Glomerular visceral epithelial cell (primary cell): ENCODE data around the gene ADORA2B.

ENCODE experiments used
- DNase-seq: peaks from one replicate; pipeline ENCODE4 v3.0.0-alpha.2; 2016; ENCODE audit errors: extremely low spot score

The ADORA2B gene

DNA sequence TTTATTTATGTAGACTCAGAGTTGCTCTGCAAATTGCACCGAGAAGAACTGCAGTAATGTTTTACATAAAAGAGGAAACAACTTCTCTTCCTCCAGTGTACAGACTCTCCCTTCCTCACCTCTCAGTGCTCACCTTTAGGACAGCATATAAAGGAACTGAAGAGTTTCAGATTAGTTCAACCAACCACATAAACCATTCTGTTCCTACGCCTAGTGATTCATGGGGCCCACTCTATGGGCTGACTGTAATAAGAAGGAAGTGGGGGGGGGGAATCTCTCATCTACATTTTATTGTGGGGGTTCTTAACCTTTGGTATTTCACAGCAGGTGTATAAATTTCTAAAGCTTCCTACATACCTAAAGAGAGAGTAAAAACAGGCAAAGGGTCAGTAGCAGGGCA lies 36.3 kb downstream of the ADORA2B start:
- DNase-seq = no peak

DNA sequence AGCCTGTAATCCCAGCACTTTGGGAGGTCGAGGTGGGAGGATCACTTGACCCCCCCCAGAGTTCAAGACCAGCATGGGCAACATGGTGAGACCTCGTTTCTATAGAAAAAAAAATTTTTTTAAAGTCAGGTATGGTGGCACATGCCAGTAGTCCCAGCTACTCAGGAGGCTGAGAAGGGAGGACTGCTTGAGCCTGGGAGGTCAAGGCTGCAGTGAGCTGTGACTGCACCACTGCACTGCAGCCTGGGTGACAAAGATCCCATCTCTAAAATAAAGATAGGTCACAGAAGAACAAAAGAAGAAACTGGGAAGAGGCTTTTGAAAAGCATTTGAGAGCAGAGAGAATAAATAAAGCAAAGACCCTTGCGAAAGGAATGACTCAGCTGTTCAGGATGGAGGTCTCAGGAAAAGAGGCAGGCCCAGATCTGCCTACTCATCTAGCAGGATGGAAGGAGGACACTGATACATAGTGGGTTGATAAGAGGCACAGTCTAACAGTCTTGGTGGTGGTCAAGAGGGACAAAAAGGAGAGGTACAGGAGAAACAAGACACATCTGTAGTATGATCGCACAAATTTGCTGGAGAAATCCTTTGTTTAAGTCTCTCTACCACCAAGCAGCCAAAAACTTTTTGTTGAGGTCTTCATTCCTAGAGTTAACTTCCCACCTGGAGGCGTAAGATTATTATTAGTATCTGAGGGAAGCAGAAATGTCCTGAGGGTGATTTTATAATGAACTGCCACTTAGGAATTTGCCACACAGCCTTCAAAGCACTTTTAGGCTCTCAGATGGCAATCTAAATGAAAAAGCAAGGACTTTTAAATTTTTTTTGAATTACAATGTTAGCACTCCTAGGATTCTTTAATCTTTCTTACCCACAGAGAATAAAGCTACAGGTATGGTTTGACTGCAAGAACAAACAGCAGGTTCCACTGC lies 37.0 kb downstream of the ADORA2B start:
- DNase-seq = no peak

DNA sequence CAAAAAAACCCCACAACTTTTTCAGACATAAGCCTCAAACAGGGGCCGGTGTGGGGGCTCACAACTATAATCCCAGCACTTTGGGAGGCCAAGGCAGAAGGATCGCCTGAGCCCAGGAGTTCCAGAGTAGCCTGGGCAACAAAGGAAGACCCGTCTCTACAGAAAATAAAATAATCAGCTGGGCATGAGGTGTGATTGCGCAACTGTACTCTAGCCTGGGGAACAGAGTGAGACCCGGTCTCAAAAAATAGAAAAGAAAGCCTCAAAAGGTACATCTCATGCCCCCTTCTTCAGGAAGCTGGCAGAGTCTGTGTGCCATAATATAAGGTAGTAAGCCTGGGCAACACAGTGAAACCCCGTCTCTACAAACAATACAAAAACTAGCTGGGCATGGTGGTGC lies 51.4 kb downstream of the ADORA2B start:
- no peak for DNase-seq

GRCh38 chr17:15998031-15998562 lies 53.2 kb downstream of the ADORA2B start:
- DNase-seq = no peak

- peak; percentile 94 for DNase-seq
Observed at GRCh38 chr17:15999141-15999973, 54.4 kb downstream of the ADORA2B start, which contains the start of the genes TTC19 and ZSWIM7. Gene TTC19, plus strand, starts transcription at chr17:15999824. Its CDS starts 25 bp downstream, at chr17:15999849. Gene ZSWIM7, minus strand, starts transcription at chr17:15999704. Its CDS starts 110 bp downstream, at chr17:15999594.

DNA sequence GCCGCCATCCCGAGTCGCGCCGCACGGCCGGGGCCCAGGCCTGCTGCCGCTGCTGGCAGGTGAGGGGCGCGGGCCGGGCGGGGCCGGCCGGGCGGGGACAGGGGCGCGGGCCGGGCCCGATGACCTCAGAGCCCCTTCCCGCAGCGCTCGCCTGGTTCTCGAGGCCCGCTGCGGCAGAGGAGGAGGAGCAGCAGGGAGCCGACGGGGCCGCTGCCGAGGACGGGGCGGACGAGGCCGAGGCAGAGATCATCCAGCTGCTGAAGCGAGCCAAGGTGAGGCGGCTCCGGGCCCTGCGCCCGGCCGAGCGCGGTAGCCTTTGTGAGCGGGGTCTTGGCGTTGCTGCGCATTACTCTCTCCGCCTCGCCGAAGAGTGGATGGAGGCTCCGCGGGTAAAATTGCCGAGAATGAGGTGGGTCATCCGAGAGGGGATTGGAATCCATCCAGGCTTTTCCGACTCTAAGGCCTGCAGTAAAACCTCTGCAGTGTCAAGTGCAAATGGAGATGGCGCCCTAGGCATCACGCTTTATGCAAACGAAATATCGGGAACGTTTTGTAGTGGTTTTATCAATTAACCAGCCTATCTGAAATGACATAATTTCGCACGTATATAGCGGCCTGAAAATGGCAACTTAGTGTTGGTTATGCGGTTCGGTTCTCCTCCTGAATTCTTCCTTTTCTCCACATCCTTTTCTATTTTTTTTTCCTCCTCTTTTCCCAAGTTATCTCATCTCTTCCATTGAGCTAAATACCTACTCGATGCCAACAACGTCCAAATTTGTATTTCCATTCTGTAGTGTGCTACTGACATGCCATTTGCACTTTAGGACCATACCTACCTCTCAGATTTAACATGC lies 55.3 kb downstream of the ADORA2B start:
- peak; percentile 56 for DNase-seq

GRCh38 chr17:16001226-16001897 lies 56.4 kb downstream of the ADORA2B start:
- DNase-seq = no peak

DNA sequence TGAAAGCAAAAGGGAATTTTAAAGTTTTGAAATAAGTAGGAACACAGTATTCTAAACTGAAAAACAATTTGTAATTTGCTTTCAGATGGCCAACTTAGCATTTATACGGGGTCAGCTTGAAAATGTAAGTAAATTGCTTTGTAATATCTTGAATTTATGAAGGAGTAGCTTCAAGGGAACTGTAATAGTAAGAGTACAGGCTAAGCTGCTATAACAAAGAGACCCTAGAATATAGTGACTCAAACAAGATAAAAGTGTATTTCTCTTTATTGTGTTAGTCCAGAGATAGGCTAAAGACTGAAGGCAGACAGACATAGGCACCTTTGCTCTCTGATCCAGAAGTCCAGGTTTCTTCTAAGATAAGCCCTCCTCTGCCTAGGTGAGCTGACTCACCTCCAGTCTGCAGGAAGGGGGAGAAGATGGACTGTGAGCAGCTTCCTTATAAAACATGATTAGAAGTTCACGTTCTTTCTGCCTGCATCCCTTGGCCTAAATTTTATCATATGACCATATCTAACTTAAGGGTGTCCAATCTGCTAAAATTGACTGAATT lies 57.9 kb downstream of the ADORA2B start:
- DNase-seq = no peak

- no peak for DNase-seq
Observed at GRCh38 chr17:16003841-16004240, 58.9 kb downstream of the ADORA2B start.

- DNase-seq = no peak
Observed at GRCh38 chr17:16005636-16006035, 60.7 kb downstream of the ADORA2B start.

GRCh38 chr17:16007439-16007838 lies 62.5 kb downstream of the ADORA2B start:
- no peak for DNase-seq

- peak; percentile 71 for DNase-seq
Observed at GRCh38 chr17:16013943-16014407, 69.0 kb downstream of the ADORA2B start.

- no peak for DNase-seq
Observed at GRCh38 chr17:16019347-16019746, 74.4 kb downstream of the ADORA2B start.

DNA sequence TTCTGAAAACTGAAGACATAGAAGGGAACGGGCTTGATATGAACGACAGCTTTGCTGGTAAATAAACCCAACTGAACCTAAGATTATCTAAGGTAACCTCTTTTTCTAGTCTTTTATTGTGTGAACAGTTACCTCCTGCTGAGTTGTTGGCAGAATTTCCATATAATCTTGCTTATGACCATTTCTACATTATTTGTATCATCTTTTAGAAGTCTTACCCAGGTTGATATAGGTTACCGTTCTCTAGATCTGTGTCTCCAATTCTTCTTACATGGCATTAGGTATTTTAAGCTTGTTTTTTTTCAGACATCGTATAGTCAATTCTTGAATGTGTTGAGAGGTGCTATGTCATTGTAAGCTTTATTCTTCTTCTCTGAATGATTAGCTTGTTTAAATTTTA lies 79.0 kb downstream of the ADORA2B start:
- no peak for DNase-seq

DNA sequence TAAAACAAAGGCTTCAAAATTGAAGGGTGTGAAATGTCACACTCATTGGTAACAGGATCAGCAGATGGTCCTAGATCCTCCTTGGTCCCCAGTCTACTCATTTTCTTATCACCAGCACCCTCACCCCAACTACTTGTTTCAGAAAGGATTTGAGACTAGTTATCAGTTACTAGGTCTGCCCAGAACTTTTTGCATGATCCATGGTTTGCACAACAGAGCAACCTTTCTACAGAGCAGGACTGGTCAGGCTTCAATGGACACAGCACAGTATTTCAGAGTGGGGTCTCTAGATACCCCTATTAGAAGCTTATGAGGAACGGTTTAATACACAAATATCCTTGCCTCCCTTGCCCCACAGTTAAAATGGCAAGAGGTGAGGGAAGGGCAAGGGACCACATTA lies 80.3 kb downstream of the ADORA2B start:
- no peak for DNase-seq
